GM18867 (cell line): ENCODE measurements around the gene MRPL37.

Experiments used
- ATAC-seq: cut with Tn5 transposase; IDR thresholded peaks from one replicate; pipeline ENCODE4 v1.9.1; 2021; ENCODE audit warnings: mild to moderate bottlenecking, moderate library complexity; ENCODE audit not compliant: unreplicated experiment

MRPL37 gene

DNA sequence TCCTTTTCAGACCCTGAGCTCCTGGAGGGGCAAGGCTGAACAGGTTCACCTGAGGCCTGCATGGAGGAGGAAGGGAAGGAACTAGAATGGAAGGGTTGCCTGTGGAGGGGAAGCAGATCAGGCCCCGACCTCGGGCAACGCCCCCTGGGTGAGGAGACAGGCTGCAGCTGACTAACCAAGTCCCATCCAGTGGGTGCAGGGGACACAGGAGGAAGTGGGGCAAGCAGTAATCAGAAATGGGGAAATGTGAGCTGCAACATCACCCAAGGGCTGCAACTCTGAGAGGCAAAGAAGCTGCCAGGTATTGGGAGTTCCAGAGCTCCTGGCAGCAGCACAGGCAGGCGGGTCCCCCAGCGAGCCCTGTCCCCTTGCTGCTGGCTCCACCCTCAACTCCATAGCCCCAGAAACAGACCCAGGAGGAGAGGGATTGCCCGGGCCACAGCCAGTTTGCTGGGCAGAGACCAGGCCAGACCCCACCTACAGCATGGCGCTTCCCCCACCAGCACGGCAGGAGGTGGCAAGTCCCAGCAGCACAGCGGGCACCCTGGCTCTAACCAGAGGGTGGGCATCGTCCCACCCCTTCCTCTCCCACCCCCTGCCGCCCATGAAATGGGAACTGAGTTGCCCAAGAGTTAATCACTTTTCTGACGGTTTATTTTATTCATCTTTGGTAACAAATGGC, 38.5 kb downstream of the MRPL37 start:
- ATAC-seq = no peak

DNA sequence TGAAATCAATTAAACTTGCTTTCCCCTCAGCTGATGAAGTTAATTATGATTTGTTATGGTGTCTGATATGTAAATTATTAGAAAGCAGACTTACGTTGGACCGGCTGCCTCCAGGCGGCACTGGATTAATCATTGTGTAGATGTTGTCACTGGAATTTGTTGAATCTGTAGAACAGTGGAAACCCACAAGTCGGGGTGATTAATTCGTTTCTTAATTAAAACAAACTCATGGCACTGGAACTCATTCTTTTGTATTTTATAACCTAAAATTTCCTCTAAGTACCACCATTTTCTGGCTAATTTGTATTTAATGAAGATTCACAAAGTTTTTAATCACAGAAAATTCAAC, 39.0 kb downstream of the MRPL37 start:
- ATAC-seq = no peak

DNA sequence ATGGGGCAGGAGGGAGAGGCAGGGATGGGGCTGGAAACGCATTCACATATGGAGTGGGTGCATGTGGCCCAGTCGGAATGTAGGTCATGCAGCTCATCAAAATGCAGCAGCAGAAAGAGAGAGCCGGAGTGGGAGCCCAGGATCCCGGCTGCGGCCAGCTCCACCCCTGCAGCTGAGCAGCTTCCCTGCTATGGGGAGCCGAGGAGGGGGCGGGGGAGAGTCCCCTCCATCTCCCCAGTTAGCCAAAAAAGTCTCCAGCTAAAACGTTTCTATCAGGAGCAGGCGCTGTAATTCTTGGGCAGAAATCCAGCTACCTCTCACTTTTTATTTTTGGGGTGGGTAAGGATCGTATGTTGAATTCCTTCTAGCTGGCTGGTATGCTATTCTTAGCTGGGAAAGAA, 39.7 kb downstream of the MRPL37 start:
- ATAC-seq = no peak

DNA sequence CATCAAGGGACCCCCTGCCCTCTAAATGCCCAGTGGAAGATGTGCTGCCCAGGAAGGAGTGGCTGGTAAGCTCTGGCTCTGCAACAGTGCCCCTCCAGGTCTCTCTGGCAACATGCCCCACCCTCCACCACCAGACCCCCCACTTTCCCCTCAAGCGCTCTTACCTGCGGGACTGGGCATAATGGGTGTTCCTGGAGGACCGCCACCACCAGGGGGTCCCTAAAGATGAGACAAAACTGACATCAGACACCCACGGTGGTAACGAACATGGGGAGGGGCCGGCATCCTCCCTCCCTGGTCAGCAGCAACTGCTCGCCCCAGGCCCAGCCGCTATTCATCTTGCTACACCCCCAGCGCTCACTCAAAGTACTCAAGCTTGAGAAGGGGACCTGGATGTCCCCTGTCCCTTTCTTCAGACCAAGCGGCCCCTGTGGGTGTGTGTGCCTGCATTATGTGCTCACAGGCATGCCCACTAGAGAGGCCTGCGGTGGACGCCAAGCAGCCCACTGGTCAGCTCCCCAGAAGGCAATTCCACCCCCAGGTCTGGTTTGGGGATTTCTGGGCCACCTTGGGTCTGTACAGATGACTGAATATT, 40.9 kb downstream of the MRPL37 start:
- no peak for ATAC-seq

DNA sequence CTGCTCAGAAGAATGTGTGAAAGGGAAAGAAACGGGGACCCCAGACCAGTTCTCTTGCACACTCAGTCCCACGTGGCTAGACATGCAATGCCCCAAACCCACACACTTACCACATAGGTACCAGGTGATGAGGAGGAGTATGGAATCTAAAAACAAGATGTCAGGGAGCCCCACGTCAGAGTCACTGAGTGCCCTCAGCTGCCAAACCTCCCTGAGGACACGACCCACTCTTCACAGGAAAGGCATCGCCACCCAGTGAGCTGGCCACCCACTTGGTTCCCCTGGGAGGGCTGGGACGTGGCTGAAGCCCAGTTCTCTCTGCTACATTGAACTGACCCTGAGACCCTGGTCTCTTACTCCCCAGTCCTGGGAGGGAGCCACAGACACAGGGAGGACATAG, 41.4 kb downstream of the MRPL37 start:
- ATAC-seq = no peak

DNA sequence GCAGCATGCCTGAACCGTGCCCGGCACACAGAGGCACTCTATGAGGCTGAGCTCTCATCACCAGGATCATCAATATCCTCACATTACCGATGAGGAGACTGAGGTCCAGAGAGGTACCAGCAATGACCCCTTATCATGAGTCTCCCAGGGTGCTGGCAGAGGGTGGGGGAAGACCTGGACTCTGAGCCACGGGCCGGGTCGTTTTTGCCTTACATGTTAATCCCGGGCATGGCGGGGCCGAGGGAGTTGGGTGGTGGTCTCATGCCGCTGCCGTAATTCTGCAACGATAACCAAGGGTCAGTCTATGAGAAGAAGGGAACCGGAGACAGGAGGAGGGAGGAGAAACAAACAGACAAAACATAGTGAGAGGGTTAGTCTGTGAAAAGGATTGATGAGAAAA, 43.1 kb downstream of the MRPL37 start:
- ATAC-seq = no peak

DNA sequence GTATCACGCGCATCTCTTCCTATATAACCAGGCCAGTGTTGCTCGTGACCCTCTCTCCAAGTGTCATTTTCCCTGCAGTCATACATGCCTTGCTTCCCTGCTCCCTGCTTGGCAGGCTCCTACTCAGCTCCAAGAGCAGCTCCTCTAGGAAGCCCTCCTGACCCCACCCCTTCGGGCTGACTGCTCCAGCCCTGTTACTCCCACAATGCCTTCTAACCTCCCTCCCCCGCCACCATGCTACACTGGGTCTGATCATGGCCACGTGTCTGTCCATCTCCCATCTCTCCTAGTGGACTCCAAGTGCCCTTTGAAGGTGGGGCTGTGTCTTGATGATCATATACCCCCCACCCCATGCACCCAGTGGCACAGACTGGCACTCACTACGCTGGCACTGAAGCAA, 44.7 kb downstream of the MRPL37 start:
- ATAC-seq = no peak

DNA sequence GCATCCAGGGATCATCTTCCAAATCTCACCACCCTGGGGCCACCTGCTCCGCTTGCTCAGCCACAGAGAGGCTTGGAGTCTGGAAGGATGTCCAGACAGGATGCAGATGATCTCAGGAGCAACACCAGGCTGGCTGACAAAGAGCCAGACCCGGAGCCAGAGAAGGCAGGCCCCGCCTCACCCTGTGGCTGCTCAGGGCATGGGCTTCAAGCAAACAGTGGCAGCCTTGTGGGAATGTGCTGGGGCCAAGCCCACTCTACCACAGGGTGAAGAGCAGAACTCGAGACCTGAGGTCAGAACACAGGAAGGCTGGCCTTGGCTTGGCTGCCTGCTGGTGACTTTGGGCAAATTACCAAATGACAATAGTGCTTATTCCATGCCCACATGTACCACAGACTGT, 45.5 kb downstream of the MRPL37 start:
- ATAC-seq = no peak

DNA sequence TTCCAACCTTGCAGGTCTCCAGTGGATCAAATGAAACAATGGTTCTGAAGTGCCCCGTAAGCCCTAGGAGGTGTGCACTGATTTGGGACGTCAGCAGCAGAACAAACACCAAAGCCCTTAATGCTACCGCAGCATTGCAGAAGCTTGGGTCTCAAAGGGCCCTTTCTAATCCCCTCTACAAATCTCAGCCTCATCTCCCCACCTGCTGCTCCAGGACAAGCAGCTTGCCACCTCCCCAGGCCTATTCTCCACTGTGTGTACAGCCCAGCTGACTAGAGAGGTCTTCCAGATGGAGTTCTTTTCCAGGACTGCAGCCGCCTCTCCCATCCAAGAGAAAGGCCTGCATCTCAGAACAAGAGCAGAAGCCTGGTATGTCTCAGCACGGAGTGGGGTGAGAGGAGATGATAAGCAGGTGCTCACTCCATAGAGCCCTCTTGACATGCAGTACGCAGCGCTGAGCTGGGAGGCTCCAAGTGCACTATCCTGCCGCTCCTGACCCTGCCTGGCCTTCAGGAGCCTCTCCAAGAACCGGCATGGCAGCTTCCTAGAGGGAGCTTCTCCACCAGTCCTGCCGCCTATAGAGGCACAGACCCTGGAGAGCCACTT, 46.3 kb downstream of the MRPL37 start:
- ATAC-seq = no peak

DNA sequence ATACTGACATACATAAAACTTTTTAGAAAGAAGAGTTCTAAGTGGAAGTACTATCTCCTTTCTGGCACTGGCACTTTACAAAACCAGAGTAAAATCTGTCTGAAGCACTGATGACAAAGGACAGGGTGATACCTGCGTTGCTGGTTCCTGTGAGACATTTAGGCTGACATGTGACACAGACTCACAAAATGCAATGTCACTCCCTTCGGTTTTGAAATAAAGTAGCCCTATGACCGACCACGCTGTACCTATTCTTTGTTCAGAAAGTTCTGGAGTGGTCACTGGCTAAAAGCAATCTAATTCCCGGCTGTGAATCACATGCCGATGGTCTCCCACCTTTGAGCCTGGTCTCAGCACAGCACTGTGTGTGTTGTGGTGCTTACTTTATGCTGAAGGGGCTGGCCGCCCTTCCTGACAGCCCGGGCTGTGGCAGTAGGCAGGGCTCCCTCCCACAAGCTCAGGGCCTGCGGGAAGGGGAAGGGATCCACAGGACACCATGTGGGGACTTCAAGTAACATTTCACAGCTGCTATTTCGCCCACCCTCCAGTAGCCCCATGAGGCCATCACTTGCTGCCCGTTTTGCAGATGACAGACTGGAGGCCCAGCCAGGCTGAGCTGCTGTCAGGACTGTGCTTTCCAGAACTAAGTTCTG, 48.0 kb downstream of the MRPL37 start:
- ATAC-seq = no peak

DNA sequence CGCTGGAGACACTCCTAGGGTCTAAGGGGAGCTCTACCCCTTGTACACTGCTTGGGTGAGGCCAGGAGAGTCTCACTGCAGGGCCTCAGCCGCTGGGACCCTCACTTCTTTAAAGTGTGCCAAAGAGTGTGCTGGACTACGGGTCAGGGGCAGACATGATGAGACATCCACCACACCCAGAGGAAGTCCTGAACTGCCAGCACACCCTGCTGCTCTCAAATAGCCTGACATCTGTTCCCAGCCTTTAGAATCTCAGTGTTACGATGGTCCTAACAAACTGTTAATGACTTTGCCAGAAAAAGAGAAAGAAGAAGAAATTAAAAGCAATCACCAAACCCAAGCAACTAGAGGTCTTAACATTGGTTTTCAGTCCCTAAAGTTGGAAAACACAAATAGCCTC, 49.0 kb downstream of the MRPL37 start:
- no peak for ATAC-seq

DNA sequence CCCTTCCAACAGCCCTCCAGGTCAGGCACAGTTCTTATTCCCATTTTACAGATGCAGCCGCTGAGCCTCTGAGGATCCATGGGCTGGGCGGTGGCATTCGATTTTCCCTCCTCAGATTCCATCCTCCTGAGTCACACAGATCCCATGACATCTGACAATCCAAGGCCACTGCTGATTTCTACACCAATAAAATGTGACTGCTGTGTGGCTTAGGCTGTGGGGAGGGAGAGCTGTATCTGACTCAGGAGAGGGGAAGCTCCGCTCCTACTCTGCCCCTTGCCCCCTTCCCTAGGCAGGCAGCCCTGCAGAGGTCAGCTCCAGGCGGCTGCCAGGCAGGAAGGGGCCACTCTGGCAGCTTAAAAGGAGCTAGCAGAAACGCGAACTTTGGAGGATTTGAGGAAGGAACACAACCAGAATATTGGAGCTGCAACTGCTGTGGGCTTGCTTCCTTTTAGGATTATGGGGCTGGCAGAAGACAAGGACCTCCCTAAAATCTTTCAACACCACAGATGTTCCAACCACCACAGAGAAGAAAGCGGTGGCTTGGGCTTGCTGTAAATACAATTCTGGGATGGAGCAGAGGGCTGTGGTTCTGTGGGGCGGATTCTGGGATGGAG, 50.0 kb downstream of the MRPL37 start:
- ATAC-seq = no peak

DNA sequence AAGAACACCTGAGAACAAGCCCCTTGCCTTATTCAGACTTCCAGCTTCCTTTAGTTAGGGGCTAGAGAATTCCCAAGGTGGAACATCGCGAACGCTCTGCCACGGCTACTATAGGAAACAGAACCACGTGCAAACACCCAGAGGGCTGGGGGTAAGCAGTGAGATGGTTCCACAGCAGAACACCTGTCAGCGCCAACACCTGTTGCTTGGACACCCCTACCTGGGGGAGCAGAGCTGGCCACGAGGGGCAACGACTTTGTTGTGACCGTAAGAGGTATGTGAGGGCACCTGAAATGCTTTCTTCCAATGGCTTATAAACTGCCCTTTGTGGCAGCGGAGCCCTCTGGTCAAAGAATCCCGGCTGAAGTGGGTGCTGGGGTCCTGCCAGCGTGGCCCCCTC, 50.7 kb downstream of the MRPL37 start:
- no peak for ATAC-seq

DNA sequence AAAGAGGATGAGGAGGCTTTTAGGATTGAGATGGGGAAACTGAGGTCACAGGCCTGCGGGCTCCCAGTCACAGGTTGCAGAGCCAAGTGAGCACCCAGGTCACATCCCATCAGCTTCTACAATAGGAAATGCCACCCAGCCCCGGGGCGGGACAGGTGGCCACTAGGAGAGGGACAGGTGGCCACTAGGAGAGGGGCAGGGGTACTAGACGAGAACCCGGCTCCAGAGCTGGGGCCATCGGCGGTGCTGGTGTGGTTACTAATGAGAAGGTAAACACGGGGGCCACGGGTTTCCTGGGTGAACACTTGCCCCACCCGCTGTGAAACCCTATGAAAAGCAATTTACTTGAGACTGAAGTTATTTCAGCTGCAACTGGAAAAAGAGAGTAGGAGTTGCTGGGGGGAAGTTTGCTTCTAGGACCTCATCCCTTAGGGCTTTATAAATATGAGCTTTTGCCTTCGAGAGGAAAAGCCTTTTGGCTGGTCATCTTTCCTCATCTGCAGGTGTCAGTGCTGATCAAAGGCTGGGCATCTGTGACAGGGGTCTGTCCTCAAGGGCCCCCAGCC, 52.5 kb downstream of the MRPL37 start:
- ATAC-seq = no peak

DNA sequence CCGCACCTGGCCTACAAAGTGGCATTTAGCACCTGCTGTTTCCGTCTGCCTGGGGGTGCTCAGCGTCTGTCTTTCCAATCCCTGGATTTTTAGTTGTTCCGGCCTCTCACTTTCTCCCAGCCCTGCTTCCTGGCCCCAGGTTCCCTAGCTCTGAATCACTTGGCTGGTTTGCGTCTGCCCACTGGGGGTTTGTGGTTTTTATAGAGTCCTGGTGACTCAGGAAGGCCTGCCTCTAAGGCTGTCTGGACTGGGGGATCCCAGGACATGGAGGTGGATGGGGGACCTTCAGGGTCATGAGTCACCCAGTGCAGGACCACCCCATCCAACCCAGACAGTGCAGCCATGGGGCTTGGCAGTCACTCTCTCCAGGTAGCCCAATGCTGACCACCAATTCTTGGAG, 53.5 kb downstream of the MRPL37 start:
- ATAC-seq = no peak

DNA sequence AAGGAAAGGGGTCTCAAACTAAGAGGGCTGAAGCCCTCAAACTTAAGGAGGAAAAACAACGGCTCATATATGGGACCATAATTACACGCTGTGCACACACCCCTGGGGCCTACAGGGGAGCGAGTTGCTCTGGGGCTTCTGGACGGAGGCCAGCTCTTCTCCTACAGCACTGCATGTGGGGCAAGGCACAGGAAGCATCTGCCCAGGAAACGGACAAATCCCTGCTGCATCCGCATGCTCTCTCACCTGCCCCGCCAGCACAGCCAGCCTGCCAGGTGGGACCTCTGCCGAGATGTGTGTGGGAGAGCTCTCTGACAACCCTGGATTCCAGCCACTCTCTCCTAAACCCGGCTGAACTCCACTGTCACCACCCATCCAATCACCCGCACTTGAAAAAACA, 54.1 kb downstream of the MRPL37 start:
- no peak for ATAC-seq

DNA sequence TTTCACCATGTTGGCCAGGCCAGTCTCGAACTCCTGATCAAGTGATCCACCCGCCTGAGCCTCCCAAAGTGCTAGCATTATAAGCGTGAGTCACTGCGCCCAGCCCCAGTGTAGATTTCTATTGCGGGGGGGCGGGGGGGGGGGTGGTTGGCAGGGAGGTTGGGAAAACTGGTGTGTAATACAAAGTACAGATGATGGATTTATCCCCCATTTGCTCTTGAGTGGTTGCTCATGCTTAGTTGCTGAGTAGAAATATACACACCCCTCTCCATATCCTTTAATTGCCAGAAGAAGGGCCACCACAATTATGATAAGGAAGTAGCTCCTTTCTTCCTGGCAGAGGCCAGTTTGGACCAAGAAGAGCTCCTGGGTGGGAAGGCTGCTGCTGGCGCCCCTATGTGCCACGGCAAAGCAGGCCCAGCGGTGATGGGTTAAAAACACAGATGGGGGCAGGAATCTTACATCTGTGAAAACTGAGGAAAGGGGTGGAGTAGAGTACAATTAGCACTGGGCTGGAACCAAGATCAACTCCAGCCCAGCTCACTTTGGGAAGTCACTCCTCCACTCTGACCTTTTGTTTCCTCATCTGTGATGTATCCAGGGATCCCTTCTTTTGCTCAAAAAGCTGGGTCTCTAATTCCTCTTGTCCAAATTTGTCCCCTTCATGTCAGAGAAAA, 55.2 kb downstream of the MRPL37 start:
- ATAC-seq = no peak

DNA sequence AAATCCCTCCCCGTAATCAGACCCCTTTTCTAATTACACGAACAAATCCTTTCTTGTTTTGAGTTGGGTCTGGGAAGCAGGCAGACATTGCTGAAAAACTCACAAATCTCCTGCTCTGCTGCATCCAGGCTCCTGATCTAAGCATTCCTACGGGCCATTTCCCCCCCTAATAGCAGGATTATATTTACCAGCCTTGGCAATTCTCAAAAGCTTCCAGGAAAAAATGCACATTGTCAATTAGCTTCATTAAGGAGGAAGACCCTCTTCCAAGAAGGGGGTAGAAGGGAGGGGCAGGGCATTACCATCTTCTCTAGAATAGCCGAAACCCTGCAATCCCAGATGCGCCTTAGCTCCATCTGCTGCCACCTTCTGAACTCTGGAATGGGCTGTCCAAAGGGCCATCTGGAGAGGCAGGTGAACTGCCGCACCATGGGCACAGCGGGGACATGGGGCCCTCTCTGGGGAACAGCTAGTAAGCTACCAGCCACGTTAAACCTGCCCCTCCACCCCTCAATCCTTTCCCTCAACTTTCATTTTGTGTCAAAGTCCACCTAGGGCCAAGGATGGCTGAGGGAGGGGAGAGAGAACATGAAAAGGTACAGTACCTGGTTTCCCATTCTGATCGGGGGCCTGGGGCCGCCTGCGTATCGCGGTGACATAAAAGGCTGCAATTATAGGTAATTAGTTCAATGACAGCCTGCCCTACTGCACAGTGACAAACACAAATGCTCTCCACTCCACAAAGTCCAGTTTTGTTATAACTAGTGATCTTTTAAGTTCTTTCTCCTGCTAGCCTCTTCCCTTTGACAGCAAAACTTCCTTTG, 56.8 kb downstream of the MRPL37 start:
- no peak for ATAC-seq

DNA sequence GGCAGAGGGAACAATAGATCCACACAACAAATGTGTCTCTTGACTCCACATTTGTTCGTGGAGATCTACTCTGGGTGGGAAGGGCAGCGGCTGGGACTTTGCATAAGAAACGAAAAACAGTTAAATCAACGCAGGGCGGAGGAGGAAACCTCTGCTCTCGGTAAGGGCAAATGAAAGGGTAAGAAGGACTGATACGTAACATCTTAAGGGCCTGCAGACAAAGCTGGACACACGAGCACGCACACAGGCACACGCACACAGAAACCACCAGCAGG, 57.3 kb downstream of the MRPL37 start:
- no peak for ATAC-seq

DNA sequence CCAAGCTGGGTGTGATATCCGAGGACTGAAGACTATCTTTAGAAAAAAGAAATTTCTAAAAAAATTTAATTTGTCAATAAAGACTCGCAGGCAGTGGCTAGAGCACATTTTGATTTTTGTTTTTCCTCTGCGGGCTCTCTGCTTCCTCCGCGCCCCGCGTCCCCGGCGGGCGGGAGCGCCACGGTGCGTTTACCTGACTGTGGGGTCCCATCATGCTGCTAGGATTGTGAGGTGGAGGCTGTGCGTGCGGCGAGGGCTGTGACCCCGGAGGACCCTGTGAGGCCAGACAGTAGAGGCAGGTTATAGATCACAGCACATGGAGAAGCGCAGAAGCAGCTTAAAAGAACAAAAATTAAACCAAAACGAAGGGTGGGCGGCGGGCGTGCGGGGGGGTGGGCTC, 57.9 kb downstream of the MRPL37 start:
- ATAC-seq = no peak
